Measurements from ENCODE around the gene NOTO. TPM values are rescaled to one million over a fixed set of nuclear protein-coding genes. Genes with fewer than 3 reads are reported as not detected.

The NOTO gene
- total RNA-seq, 3 donors from 2014 or later = not detected

DNA sequence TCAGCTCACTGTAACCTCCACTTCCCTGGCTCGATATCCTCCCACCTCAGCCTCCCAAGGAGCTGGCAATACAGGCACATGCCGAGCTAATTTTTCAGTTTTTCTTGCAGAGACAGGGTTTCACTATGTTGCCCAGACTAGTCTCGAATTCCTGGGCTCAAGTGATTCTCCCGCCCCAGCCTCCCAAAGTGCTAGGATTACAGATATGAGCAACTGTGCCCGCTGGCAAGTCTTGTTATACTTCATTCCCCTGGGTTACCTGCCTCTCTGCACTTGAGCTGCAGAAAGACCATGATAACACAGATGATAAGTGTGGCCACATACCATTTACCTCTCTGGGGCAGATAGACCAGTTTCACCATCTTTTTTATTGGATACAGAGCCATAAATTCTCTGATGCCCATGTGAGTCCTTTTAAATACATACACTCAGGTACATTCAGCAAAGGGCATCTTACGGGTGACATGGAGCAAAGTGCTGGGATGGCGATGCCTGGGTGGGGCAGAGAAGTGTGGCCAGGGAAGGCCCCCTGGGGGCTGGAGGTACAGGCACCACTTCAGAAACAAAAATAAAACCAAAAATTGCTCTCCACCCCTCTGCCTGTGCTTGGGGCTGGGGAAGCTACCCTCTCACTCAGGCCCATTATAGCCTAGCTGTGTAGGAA is 52.1 kb downstream of the NOTO start:
- no peak overlapping the region for H3K4me3 Mint-ChIP-seq
- DNase-seq (no peak), ATAC-seq (peak in 1 of 2 donors; percentile 3)
- H3K4me1 Mint-ChIP-seq (ENCODE audit: low read depth) = peaks cover 5% of the 10 kb centered on the region
- no peaks in the 10 kb centered on the region for H3K9me3 Mint-ChIP-seq
- peaks cover 30% of the 10 kb centered on the region for H3K36me3 Mint-ChIP-seq (ENCODE audit: insufficient read depth)
- no peaks in the 10 kb centered on the region for H3K27me3 Mint-ChIP-seq (ENCODE audit: low read depth)

DNA sequence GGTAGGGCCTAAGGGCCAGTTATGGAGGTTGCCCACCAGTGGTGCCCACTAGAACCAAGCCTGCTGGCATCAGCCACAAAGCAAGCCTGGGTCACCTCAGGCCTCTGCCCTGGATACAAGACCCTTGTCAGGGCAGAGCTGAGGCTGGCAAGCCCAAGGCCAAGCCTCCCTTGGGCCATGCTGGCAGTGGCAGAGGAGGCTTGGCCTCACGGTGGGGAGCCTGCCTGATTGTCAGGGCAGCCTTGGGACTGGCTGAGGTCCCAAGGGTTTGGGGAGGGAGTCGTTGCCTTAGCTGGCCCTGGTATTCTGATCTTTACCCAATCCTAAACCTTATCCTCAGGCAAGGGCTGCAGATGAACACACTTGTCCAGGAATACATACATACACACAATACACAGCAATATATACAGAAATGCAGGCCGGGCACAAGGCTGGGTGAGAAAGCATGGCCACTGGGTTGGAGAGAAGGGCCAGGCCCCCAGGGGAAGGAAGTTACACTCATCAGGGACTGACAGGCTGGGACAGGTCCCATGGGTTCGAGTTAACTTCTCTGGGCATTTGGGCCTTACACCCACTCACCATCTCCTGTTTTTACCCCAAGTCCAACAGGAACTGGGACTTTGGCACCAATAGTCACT is 52.8 kb downstream of the NOTO start:
- peaks cover 5% of the 10 kb centered on the region for H3K4me1 Mint-ChIP-seq (ENCODE audit: low read depth)
- no peak for DNase-seq

DNA sequence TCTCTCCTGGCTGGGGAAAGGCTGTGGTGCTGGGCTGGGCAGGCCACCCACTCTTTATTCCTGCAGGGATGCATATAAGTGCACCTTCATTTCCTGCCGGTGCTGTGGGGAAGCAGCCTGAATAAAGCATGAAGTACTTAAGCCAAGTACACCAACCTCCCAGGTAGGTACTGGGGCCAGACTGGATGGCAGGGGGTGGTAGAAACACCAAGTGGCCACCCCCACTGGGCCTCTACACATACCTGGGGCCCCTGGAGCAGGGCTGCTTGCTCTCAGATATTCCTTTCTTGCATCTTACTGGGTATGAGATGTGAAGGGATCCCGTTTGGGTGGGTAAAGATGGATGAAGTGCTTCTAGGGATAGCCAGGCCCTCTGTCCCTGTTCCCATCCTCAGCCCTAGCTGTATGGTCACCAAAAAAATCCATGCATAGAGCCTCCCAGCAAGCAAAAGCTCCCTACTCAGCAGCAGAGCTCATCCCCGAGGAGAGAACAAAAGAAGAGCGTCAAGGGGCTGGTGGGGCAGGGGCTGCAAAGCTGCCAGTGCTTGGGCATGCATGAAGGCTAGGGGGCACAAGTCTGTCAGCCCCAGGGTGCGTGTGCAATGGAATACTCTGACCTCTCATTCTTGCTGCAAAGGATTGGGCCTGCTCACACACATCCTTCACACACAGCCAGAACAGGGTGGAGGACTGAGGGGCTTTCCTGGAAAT is 53.7 kb downstream of the NOTO start:
- H3K36me3 Mint-ChIP-seq (ENCODE audit: insufficient read depth) = peaks cover 15% of the 10 kb centered on the region

More for the DNA sequence above, 52.8 kb downstream of the NOTO start:
- Mint-ChIP-seq H3K36me3 (ENCODE audit: insufficient read depth) (peaks cover 24% of the 10 kb centered on the region), H3K4me3 (no peak overlapping the region), H3K27me3 (ENCODE audit: low read depth) (no peaks in the 10 kb centered on the region), H3K9me3 (no peaks in the 10 kb centered on the region)
- ATAC-seq = peak in 1 of 2 donors; percentile 11

GRCh38 chr2:73256618-73256922 is 54.2 kb downstream of the NOTO start:
- H3K4me3 Mint-ChIP-seq = no peak overlapping the region
- H3K36me3 Mint-ChIP-seq (ENCODE audit: insufficient read depth) = peaks cover 16% of the 10 kb centered on the region
- no peaks in the 10 kb centered on the region for H3K9me3 Mint-ChIP-seq
- peaks cover 5% of the 10 kb centered on the region for H3K4me1 Mint-ChIP-seq (ENCODE audit: low read depth)
- ATAC-seq (peak in 1 of 2 donors; percentile 9), DNase-seq (no peak)
- no peaks in the 10 kb centered on the region for H3K27me3 Mint-ChIP-seq (ENCODE audit: low read depth)

More for the DNA sequence above, 53.7 kb downstream of the NOTO start:
- ATAC-seq (no peak), DNase-seq (no peak)
- peaks cover 5% of the 10 kb centered on the region for H3K4me1 Mint-ChIP-seq (ENCODE audit: low read depth)
- H3K27me3 Mint-ChIP-seq (ENCODE audit: low read depth) = no peaks in the 10 kb centered on the region
- H3K4me3 Mint-ChIP-seq = no peak overlapping the region
- no peaks in the 10 kb centered on the region for H3K9me3 Mint-ChIP-seq

GRCh38 chr2:73257021-73257420 is 54.6 kb downstream of the NOTO start:
- Mint-ChIP-seq H3K4me3 (no peak overlapping the region), H3K9me3 (no peaks in the 10 kb centered on the region), H3K4me1 (ENCODE audit: low read depth) (peaks cover 5% of the 10 kb centered on the region), H3K27me3 (ENCODE audit: low read depth) (no peaks in the 10 kb centered on the region), H3K36me3 (ENCODE audit: insufficient read depth) (peaks cover 19% of the 10 kb centered on the region)
- no peak for ATAC-seq
- no peak for DNase-seq

- H3K4me3 Mint-ChIP-seq = no peak overlapping the region
- no peak for DNase-seq
- no peaks in the 10 kb centered on the region for H3K9me3 Mint-ChIP-seq
- peaks cover 5% of the 10 kb centered on the region for H3K4me1 Mint-ChIP-seq (ENCODE audit: low read depth)
- H3K36me3 Mint-ChIP-seq (ENCODE audit: insufficient read depth) = peaks cover 19% of the 10 kb centered on the region
- no peak for ATAC-seq
- H3K27me3 Mint-ChIP-seq (ENCODE audit: low read depth) = no peaks in the 10 kb centered on the region
Observed at GRCh38 chr2:73257425-73258125, 55.2 kb downstream of the NOTO start.

DNA sequence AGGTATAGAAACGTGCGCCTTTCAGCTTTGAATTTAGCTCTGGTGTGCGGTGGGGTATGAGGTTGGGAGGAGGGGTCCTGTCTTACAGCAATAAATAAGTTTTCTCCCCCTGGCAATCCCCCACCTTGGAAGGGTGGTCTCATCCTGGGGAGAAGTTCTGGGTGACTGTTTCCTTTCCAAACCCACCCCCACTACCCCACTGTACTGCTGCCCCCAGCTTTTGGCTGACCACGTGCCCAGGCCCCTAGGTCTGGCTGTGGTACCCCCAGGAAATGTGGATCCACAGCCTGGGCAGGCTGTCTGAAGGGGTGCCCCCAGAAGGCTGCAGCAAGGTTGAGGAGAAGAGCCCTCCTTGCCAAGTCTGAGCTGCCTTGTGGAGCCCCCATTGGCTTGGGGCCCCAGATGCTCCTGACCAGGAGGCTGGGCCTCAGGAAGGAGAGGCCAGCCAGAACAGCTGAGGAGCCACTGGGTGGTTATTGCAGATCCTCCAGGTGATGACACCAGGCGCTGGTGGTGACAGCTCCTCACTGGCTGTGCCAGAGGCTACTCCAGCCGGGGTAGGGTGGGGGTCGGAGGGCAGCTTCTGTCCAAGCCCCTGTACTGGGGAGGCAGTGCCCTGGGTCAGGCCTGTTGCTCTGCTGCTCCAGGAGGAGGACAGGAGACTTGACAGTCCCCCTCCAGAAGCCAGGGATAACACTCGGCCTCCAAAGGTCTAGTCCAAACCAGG is 56.0 kb downstream of the NOTO start:
- Mint-ChIP-seq H3K4me1 (ENCODE audit: low read depth) (peaks cover 5% of the 10 kb centered on the region), H3K9me3 (no peaks in the 10 kb centered on the region), H3K27me3 (ENCODE audit: low read depth) (no peaks in the 10 kb centered on the region), H3K36me3 (ENCODE audit: insufficient read depth) (peaks cover 17% of the 10 kb centered on the region), H3K4me3 (no peak overlapping the region)
- ATAC-seq (no peak), DNase-seq (no peak)

DNA sequence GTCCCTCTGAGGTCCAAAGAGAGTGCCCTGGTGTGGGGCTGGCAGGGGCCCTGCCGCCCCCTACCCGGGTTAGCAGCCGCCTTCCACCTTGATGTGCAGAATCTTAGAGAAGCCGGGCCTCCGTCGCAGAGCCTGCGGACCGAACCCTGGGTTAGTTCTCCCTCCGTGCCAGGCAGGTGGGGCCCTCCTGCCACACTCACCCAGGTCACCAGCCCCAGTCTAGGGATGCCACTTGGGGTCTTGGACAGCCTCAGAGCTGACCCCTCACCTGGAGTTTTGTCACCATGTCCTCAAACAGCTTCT is 56.5 kb downstream of the NOTO start:
- ATAC-seq = no peak
- Mint-ChIP-seq H3K9me3 (no peaks in the 10 kb centered on the region), H3K4me3 (no peak overlapping the region), H3K36me3 (ENCODE audit: insufficient read depth) (peaks cover 16% of the 10 kb centered on the region), H3K27me3 (ENCODE audit: low read depth) (no peaks in the 10 kb centered on the region), H3K4me1 (ENCODE audit: low read depth) (peaks cover 5% of the 10 kb centered on the region)
- no peak for DNase-seq

DNA sequence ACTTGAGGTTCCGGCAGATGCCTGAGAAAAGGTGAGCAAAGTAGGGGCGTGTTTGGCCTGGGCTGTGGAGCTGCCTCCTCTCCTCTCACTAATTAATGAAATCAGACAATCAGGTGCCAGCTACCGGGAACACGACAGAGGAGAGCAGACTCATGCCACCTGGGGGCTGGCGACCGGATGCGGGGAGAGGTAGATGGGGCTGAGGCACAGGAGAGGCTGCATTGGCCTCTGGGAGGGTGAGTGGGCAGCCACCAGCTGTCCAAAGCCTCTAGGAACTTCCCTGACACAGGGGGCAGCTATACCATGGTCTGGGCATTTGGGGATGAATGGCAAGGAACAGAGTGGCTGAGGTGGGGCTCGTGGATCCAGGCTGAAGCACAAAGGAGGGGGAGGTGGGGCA is 56.9 kb downstream of the NOTO start:
- Mint-ChIP-seq H3K9me3 (no peaks in the 10 kb centered on the region), H3K27me3 (ENCODE audit: low read depth) (no peaks in the 10 kb centered on the region), H3K4me3 (no peak overlapping the region), H3K4me1 (ENCODE audit: low read depth) (peaks cover 5% of the 10 kb centered on the region), H3K36me3 (ENCODE audit: insufficient read depth) (peaks cover 18% of the 10 kb centered on the region)
- ATAC-seq = no peak
- no peak for DNase-seq

DNA sequence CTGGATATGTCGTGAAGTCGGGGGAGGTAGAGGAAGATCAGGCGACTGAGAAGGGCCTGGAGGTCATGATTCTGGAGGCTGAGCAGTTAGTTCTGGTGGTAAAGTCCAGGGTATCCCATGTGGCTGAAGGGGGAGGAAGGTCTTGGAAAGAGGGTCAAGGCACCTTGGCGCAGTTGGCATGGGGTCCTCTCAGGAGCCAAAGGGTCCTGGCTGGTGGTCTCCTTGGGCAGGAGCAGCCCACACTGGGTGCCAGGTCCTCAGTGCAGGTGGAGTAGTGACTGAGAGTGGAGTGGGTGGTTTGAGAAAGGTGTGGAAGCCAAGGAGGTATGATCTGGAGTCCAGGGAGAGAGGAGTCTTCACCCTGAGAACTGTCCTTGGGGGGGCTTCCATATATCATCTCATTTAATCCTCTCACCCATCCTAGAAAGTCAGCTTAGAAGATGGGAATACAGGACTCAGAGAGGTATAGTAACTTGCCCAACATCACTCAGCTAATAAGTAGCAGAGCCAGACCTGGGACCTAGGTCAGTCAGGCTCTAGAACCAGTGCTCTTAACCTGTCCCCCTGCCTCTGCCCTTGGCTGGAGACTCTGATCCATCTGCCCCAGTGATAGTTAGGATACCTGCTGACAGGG is 57.4 kb downstream of the NOTO start:
- Mint-ChIP-seq H3K4me3 (no peak overlapping the region), H3K9me3 (no peaks in the 10 kb centered on the region), H3K4me1 (ENCODE audit: low read depth) (peaks cover 5% of the 10 kb centered on the region), H3K36me3 (ENCODE audit: insufficient read depth) (peaks cover 16% of the 10 kb centered on the region), H3K27me3 (ENCODE audit: low read depth) (no peaks in the 10 kb centered on the region)
- DNase-seq = no peak
- no peak for ATAC-seq

DNA sequence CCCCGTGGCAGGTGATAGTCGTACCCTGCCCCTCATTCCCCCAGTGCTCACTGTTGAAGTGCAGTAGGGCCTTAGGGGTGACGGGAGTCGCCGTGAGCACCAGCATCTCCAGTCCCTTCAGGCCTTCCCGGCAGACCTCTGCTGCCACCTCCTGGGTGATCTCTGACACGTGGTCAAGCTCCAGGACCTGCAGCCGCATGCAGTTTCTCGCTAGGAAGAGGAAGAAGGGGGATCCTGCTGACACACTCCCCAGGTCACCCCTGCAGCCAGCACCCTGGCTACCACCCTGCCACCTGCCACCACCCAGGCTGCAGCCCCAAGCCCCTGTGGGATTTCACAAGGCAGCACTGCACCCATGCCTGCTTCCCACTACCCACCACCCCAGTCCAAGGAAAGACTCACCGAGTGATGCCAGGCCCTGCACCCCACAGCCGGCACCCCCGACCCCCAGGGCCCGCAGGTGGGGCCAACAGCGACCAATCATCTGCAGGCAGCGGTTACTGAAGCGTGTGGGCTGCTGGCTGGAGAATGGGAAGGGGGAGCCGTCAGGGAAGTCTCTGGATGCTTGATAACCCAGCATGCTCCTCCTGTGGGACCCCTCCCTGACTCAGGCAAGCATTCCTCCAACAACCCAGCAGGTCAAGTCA is 58.1 kb downstream of the NOTO start:
- DNase-seq (no peak), ATAC-seq (no peak)
- H3K4me3 Mint-ChIP-seq = no peak overlapping the region
- H3K36me3 Mint-ChIP-seq (ENCODE audit: insufficient read depth) = peaks cover 16% of the 10 kb centered on the region
- no peaks in the 10 kb centered on the region for H3K9me3 Mint-ChIP-seq
- H3K4me1 Mint-ChIP-seq (ENCODE audit: low read depth) = peaks cover 5% of the 10 kb centered on the region
- H3K27me3 Mint-ChIP-seq (ENCODE audit: low read depth) = no peaks in the 10 kb centered on the region
